Natural killer cell (primary cell): ENCODE results near the gene CCDC183. TPM values are rescaled to one million over a fixed set of nuclear protein-coding genes. Genes with fewer than 3 reads are reported as not detected.
"Not testable (repeated sequence)": the region's sequence is repeated elsewhere in the genome, so short reads cannot be mapped to it uniquely, and the experiment has no call there.

ENCODE experiments used
- ATAC-seq, 3 donors: fragments of 150-1000 bp in 2 of 3; fragments of 200-7000 bp in 1 of 3; cut with Tn5 transposase; 1 replicate in 1 of 3; 2 replicates in 2 of 3; pipeline ENCODE4 v1.10.0; 2021; ENCODE audit warnings: mild to moderate bottlenecking in 2 of 3, moderate library complexity in 2 of 3
- DNase-seq, 2 donors: peaks; one replicate each; pipeline versions ENCODE4 v3.0.0 to v3.0.0-alpha.2; 2013 to 2021; ENCODE audit warnings: mixed read lengths in 1 of 2
- H3K27ac ChIP-seq: one replicate; pipeline ENCODE4 v1.5.1; 2013; ENCODE audit warnings: mild to moderate bottlenecking, low read length
- H3K27me3 ChIP-seq: one replicate; pipeline ENCODE4 v1.6.1; 2013; ENCODE audit warnings: low read length; ENCODE audit not compliant: control insufficient read depth, insufficient read depth
- H3K36me3 ChIP-seq: one replicate; pipeline ENCODE4 v1.6.1; 2013; ENCODE audit warnings: low read length; ENCODE audit not compliant: control insufficient read depth, insufficient read depth
- H3K4me1 ChIP-seq: one replicate; pipeline ENCODE4 v1.6.1; 2013; ENCODE audit warnings: low read length; ENCODE audit not compliant: control insufficient read depth, insufficient read depth
- H3K4me3 ChIP-seq: one replicate; pipeline ENCODE4 v1.5.1; 2013; ENCODE audit warnings: low read length
- H3K9me3 ChIP-seq: one replicate; pipeline ENCODE4 v1.6.1; 2013; ENCODE audit warnings: low read length; ENCODE audit not compliant: control insufficient read depth, insufficient read depth
- H3K27ac Mint-ChIP-seq, 2 donors: one replicate each; pipeline ENCODE4 v1.8.0; 2022; ENCODE audit warnings: mild to moderate bottlenecking in 2 of 2, mixed read lengths in 2 of 2, moderate library complexity in 1 of 2
- H3K27me3 Mint-ChIP-seq, 2 donors: one replicate each; pipeline ENCODE4 v1.8.0; 2022; ENCODE audit warnings: low read depth in 2 of 2, mixed read lengths in 2 of 2
- H3K36me3 Mint-ChIP-seq: one replicate; pipeline ENCODE4 v1.8.0; 2022; ENCODE audit warnings: mixed read lengths
- H3K4me1 Mint-ChIP-seq, 2 donors: one replicate each; pipeline ENCODE4 v1.8.0; 2022; ENCODE audit warnings: mixed read lengths in 2 of 2
- H3K4me3 Mint-ChIP-seq: one replicate; pipeline ENCODE4 v1.8.0; 2022; ENCODE audit warnings: mild to moderate bottlenecking, moderate library complexity, mixed read lengths
- H3K9me3 Mint-ChIP-seq, 2 donors: one replicate each; pipeline ENCODE4 v1.8.0; 2022; ENCODE audit warnings: mixed read lengths in 2 of 2
- WGBS: methylation state at CpG from one replicate; pipeline ENCODE4 v1.1.7; 2013; ENCODE audit warnings: missing lambda C conversion rate; ENCODE audit not compliant: insufficient coverage; 5-methylcytosine and 5-hydroxymethylcytosine counted together
- intact Hi-C: fragments of 100-400 bp; cut with micrococcal nuclease; formaldehyde crosslinking; loops from one replicate; pipeline ENCODE4 v1.14.2; 2022
- total RNA-seq, 4 donors: library from RNA; stranded (reverse); fragments of 120-200 nt in 1 of 4; gene quantifications; one replicate each; pipeline versions ENCODE4 v1.2.3 to v1.2.4, GENCODE V29; 2013 to 2022
- TF ChIP-seq, protein P1 (sequence below): fragments of 200-600 bp; IDR thresholded peaks from one replicate; pipeline ENCODE4 v1.8.0; 2022; ENCODE audit warnings: antibody characterized with exemption

The CCDC183 gene
- total RNA-seq, 3 donors from 2014 or later (not counting 1 experiment from before 2014, with no cell fraction given), result 0.56 to 0.75 (median 0.65) TPM

DNA sequence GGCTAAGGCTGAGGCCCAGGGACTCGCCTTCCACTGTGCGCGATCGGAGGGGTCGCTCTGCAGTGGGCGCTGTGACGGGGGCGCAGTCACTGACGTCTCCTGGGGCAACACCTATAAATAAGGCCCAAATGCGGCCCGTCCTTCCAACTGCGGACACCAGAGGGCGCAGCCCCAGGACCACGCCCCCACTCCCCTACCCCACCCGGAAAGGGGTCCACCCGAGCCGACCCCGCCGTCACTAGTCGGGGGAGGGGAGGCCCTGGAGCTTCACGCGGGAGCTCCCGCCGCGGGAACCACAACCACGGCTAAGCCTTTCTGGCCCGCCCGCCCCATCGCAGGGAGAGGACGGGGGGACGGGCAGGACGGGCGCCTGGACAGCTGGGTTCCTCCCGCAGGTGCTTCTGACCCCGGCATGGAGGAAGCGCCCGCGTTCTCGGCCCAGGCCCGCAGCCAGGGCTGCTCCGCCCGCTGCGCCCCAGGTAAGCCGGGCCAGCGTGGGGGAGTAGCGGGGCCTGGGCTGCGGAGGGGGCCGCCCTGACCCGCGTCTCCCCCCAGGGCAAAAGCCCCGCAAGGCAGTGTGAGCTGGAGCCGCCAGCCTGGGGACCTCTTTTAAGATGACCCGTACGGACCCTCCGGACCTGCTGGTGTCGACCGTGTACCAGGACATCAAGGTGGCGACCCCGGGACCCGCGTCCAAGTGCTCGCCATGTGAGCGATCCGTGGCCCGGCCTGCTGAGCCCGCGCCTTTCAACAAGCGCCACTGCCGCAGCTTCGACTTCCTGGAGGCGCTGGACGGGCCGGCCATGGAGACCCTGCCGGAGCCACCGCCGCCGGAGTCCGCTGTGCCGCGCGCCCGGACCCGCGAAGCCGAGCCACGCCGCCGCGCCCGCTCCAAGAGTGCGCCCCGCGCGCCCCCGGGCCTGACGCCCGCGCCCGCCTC, 47.9 kb downstream of the CCDC183 start:
- ATAC-seq (peak in 2 of 3 donors; percentile 17 to 21), DNase-seq (peak; percentile 65 to 73)
- not testable (repeated sequence) for H3K9me3 ChIP-seq, H3K27me3 ChIP-seq, H3K36me3 Mint-ChIP-seq, H3K9me3 Mint-ChIP-seq, H3K27me3 Mint-ChIP-seq
- H3K27ac ChIP-seq, result peak overlapping the region; percentile 62
- TF ChIP-seq, protein P1, sequence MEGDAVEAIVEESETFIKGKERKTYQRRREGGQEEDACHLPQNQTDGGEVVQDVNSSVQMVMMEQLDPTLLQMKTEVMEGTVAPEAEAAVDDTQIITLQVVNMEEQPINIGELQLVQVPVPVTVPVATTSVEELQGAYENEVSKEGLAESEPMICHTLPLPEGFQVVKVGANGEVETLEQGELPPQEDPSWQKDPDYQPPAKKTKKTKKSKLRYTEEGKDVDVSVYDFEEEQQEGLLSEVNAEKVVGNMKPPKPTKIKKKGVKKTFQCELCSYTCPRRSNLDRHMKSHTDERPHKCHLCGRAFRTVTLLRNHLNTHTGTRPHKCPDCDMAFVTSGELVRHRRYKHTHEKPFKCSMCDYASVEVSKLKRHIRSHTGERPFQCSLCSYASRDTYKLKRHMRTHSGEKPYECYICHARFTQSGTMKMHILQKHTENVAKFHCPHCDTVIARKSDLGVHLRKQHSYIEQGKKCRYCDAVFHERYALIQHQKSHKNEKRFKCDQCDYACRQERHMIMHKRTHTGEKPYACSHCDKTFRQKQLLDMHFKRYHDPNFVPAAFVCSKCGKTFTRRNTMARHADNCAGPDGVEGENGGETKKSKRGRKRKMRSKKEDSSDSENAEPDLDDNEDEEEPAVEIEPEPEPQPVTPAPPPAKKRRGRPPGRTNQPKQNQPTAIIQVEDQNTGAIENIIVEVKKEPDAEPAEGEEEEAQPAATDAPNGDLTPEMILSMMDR, result peak; percentile 72
- intact Hi-C loops, result loop anchor here (2.0 to 10.0 kb wide), 5 partner anchors 37 to 309 kb away; partner anchors contain the start of gene RABL6
- peak overlapping the region; percentile 43 for H3K4me3 ChIP-seq
- 15% methylated on average over 99 of the region's 99 CpGs for WGBS
- H3K27ac Mint-ChIP-seq, result peak overlapping the region; percentile 77 to 82
- peaks cover 19 to 42% of the 10 kb centered on the region in 2 donors for H3K4me1 Mint-ChIP-seq
- H3K36me3 ChIP-seq, result peaks cover 13% of the 10 kb centered on the region
- H3K4me1 ChIP-seq, result peaks cover 54% of the 10 kb centered on the region
- H3K4me3 Mint-ChIP-seq, result peak overlapping the region; percentile 79

- H3K36me3 ChIP-seq, result peaks cover 5% of the 10 kb centered on the region
- TF ChIP-seq, protein P1, result no peak
- Mint-ChIP-seq H3K4me3 (peak overlapping the region; percentile 21), H3K36me3 (no peaks in the 10 kb centered on the region), H3K27me3 (no peaks in the 10 kb centered on the region), H3K4me1 (peaks cover 19 to 44% of the 10 kb centered on the region in 2 donors), H3K9me3 (no peaks in the 10 kb centered on the region), H3K27ac (peak overlapping the region; percentile 34 to 56)
- H3K4me3 ChIP-seq, result no peak overlapping the region
- DNase-seq (peak in 1 of 2 donors; percentile 33), ATAC-seq (no peak)
- no peaks in the 10 kb centered on the region for H3K9me3 ChIP-seq
- 31% methylated on average over 88 of the region's 88 CpGs for WGBS
- intact Hi-C loops, result loop anchor here (5.0 to 10.0 kb wide), 4 partner anchors 38 to 310 kb away; partner anchors contain the start of genes CLIC3 and RABL6
- H3K27ac ChIP-seq, result no peak overlapping the region
- H3K27me3 ChIP-seq, result peaks cover 3% of the 10 kb centered on the region
- H3K4me1 ChIP-seq, result peaks cover 58% of the 10 kb centered on the region
Observed at GRCh38 chr9:136844761-136845464, 48.8 kb downstream of the CCDC183 start.

DNA sequence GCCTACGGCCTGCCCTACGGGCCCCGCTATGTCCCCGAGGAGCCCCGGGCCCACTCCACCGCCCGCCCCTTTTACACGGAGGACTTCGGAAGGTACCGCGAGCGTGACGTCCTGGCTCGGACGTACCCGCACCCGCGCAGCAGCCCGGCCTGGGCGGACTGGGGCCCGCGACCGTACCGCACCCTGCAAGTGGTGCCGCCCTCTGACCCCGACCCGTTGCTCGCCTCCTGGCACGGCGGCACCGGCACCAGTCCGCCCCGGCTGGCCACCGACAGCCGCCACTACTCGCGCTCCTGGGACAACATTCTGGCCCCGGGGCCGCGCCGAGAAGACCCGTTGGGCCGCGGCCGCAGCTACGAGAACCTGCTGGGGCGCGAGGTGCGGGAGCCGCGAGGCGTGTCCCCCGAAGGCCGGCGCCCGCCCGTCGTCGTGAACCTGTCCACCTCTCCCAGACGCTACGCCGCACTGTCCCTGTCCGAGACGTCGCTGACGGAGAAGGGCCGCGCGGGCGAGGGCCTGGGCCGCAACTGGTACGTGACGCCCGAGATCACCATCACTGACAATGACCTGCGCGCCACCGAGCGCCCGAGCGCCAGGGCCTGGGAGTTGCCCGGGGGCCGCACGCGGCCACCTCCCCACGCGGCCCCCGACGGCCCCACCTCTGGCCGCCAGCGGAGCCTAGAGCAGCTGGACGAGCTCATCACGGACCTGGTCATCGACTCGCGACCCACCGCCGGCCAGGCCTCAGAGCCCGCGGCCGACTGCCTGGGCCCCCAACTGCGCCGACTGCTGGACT, 49.5 kb downstream of the CCDC183 start:
- Mint-ChIP-seq H3K9me3 (no peaks in the 10 kb centered on the region), H3K4me3 (no peak overlapping the region), H3K27ac (peak overlapping the region; percentile 68 to 80), H3K4me1 (peaks cover 19 to 40% of the 10 kb centered on the region in 2 donors), H3K27me3 (no peaks in the 10 kb centered on the region), H3K36me3 (no peaks in the 10 kb centered on the region)
- WGBS, result 48% methylated on average over 102 of the region's 102 CpGs
- no peak overlapping the region for H3K4me3 ChIP-seq
- H3K36me3 ChIP-seq, result peaks cover 3% of the 10 kb centered on the region
- no peak overlapping the region for H3K27ac ChIP-seq
- TF ChIP-seq, protein P1, result no peak
- H3K27me3 ChIP-seq, result peaks cover 3% of the 10 kb centered on the region
- ATAC-seq, result no peak
- peaks cover 62% of the 10 kb centered on the region for H3K4me1 ChIP-seq
- no peaks in the 10 kb centered on the region for H3K9me3 ChIP-seq
- intact Hi-C loops, result loop anchor here (2.0 to 10.0 kb wide), 3 partner anchors 152 to 363 kb away; partner anchors contain the start of genes CLIC3 and SEC16A
- DNase-seq, result no peak
